PFSK-1 (cell line): ENCODE results near the gene CASK.

Source experiments
- FOXP2 ChIP-seq: optimal IDR thresholded peaks from 2 replicates; pipeline ENCODE3; 2011; ENCODE audit warnings: borderline replicate concordance, control low read depth, inconsistent platforms; ENCODE audit not compliant: insufficient read depth; ENCODE audit errors: extremely low read length, extremely low read depth
- TAF1 ChIP-seq: IDR thresholded peaks from 2 replicates; pipeline ENCODE4 v1.6.1; 2012; ENCODE audit warnings: low read length, control low read depth, borderline replicate concordance; ENCODE audit not compliant: insufficient read depth
- TF ChIP-seq, protein P1 (sequence below), 2 experiments: IDR thresholded peaks; 2 replicates each; pipeline versions ENCODE4 v1.6.1 to v1.8.0; 2011 to 2012; ENCODE audit warnings: low read depth in 2 of 2, low read length in 2 of 2, control low read depth in 1 of 2, inconsistent platforms in 1 of 2, mild to moderate bottlenecking in 1 of 2, moderate library complexity in 1 of 2; ENCODE audit not compliant: insufficient read depth in 1 of 2

DNA sequence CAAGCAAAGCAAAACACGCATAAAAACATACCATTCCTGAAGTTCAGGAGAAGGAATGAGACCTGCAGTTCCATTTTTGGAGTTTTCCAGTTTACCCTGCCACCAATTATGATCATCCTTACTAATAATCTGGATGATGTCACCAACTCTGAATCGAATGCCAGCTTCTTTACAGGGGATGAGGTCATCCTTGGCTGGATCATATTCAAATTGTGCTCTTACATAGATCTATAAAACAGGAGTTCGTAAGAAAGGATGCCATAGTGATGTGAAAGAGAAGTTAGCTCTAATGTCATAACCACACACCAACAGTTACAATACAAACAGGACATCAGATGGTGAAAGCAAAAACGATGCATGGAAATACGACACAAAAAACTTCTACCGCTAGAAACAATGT lies 369.7 kb downstream of the CASK start:
- TF ChIP-seq TAF1 (no peak), FOXP2 (no peak)
- TF ChIP-seq, protein P1, sequence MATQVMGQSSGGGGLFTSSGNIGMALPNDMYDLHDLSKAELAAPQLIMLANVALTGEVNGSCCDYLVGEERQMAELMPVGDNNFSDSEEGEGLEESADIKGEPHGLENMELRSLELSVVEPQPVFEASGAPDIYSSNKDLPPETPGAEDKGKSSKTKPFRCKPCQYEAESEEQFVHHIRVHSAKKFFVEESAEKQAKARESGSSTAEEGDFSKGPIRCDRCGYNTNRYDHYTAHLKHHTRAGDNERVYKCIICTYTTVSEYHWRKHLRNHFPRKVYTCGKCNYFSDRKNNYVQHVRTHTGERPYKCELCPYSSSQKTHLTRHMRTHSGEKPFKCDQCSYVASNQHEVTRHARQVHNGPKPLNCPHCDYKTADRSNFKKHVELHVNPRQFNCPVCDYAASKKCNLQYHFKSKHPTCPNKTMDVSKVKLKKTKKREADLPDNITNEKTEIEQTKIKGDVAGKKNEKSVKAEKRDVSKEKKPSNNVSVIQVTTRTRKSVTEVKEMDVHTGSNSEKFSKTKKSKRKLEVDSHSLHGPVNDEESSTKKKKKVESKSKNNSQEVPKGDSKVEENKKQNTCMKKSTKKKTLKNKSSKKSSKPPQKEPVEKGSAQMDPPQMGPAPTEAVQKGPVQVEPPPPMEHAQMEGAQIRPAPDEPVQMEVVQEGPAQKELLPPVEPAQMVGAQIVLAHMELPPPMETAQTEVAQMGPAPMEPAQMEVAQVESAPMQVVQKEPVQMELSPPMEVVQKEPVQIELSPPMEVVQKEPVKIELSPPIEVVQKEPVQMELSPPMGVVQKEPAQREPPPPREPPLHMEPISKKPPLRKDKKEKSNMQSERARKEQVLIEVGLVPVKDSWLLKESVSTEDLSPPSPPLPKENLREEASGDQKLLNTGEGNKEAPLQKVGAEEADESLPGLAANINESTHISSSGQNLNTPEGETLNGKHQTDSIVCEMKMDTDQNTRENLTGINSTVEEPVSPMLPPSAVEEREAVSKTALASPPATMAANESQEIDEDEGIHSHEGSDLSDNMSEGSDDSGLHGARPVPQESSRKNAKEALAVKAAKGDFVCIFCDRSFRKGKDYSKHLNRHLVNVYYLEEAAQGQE (IDR thresholded peaks at IDR 0.05; ENCODE audit: insufficient read depth in 1 of 2, low read depth in 2 of 2, low read length in 2 of 2): no peak
